T-helper 22 cell (primary cell): ENCODE measurements around the gene PLEKHN1.
A peak's percentile ranks its signal among the peaks of the same experiment; 100 is the strongest.
"Not testable (repeated sequence)": the region's sequence is repeated elsewhere in the genome, so short reads cannot be mapped to it uniquely, and the experiment has no call there.

Experiments used
- DNase-seq: peaks from one replicate; pipeline ENCODE4 v3.0.0-alpha.2; 2020; ENCODE audit warnings: low read depth

Gene PLEKHN1

GRCh38 chr1:994546-994945 lies 28.3 kb downstream of the PLEKHN1 start:
- DNase-seq: not testable (repeated sequence)

DNA sequence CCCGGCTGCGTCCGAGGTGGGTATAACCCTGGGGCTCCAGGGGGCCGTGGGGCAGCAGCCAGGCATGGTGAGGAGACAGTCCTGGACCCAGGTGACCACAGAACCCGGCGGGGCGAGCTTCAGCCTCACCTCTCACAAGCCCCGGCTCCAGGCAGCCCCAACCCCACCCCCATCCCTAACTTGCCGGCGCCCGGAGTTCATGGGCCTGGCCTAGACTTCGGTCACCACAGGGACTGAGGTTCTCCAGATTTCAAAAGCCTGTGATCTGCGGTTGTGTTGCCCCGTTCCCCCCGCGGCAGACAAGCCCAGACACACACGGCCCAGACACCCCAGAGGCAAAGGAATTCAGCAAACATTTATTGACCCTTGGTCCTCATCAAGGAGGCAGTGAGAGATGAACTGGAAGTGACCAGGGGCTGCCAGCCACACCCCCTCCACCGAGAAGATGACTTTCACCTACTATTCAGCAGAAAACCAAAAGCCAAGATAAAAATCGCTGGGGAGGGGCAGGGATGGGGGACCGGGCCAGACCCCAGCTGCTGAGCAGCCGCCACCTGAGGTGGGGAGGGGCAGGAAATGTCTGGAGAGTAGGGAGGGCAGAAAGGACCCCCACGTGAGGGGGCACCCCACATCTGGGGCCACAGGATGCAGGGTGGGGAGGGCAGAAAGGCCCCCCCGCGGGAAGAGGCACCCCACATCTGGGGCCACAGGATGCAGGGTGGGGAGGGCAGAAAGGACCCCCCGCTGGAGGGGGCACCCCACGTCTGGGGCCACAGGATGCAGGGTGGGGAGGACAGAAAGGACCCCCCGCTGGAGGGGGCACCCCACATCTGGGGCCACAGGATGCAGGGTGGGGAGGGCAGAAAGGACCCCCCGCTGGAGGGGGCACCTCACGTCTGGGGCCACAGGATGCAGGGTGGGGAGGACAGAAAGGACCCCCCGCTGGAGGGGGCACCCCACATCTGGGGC lies 29.7 kb downstream of the PLEKHN1 start:
- no peak for DNase-seq

DNA sequence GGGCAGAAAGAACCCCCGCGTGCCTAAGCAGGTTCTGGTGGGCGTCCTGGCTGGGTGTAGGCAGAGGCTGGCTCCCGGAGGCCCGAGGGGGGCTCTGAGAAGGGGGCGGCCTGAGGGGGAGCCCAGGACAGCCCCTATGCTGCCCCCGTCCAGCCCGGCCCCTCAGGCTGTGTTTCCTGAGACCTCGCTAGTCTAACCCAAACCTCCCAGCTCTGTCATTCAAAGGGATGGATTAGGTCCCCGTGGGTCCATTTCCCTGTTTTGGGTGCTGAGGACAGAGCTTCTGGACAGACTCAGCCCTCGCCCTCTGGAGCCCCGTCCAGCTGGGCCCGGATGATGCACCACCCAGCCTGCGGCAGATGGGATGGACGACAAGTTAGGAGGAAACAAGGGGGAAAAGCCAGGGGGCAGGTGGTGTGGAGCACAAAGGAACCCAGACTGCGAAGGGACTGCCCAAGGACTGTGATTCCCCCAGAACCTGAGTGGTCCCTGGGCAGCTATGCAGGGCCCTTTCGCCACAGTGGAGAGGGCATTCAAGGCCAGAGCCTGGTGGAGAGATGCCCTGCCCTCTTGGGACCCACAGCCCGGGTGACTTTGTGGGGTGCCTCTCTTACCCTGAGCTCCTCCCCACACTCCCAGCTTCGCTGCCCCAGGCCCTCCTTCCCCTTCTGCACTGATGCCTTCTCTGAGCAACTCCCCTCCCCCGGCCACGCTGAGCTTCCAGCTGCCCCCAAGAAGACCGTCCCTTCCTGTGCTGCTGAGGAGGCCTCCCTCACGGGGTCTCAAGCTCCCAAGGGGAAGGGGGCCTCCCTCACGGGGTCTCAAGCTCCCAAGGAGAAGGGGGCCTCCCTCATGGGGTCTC lies 30.8 kb downstream of the PLEKHN1 start:
- DNase-seq: no peak

GRCh38 chr1:997713-997992 lies 31.4 kb downstream of the PLEKHN1 start:
- DNase-seq: no peak

GRCh38 chr1:997993-998744 lies 31.9 kb downstream of the PLEKHN1 start:
- no peak for DNase-seq

GRCh38 chr1:998745-998994 lies 32.4 kb downstream of the PLEKHN1 start:
- no peak for DNase-seq

DNA sequence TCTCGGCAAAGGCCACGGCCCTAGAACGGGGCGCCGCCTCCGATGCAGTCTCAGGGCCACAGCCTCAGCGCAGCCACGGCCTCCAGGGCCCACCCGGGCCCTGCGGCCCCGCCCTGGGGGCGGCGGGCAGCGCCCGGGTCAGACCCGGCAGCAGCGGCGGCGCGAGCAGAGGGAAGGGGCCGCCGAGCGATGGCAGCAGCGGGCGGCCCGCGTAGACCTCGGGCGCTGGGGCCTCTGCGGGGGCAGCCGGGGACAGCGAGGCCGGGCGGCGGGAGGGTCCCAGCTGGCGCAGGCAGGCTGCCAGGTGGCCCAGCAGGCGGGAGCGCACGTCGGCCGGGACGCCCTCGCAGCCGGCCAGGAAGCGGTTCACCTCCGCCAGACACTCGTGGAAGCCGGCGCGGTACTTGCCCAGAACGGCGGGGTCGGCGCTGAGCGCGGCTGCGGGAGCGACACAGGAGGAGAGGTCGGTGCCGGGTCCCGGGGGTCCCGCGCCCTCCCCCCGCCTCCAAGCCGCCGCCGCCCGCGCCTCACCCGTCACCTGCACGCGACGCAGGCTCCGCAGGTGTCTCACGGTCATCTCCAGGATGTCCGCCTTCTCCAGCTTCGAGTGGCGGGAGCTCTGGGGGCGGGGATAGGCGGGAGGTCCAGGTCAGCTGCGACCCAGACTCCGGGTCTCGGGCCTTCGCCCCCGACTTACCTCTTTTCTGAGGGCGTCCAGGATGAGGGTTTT lies 32.9 kb downstream of the PLEKHN1 start:
- DNase-seq: no peak

DNA sequence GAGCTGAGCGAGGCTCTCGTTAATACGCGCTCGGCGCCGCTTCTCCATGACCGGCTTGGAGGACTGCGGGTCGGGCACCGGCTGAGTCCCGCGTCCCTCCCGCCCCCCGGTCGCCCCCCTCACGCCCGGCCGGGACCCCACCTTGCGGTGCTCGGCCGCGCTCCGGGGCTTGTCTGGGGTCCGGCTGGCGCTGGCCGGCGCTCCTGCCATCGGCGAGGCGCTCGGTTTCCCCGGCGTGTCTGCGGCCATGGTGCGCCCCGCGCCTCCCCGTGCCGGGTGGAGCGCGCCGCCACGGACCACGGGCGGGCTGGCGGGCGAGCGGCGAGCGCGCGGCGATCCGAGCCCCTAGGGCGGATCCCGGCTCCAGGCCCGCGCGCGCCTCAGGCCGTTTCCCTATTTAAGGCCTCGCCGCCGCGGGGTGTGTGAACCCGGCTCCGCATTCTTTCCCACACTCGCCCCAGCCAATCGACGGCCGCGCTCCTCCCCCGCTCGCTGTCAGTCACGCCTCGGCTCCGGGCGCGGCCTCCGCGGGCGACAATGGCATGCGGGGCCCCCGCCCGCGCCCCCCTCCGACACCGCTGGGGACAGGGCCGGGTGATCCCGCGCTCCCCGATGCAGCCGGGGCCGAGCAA lies 33.6 kb downstream of the PLEKHN1 start, which contains the start of gene HES4:
TSS of gene HES4 (minus strand) at position 373 of the 632 bp plus-strand sequence. CDS start at position 249, 124 bp downstream.
- DNase-seq: peak; percentile 51

GRCh38 chr1:1000357-1001056 lies 34.2 kb downstream of the PLEKHN1 start:
- peak; percentile 57 for DNase-seq

- no peak for DNase-seq
Measured at GRCh38 chr1:1001057-1001783, 34.9 kb downstream of the PLEKHN1 start.

DNA sequence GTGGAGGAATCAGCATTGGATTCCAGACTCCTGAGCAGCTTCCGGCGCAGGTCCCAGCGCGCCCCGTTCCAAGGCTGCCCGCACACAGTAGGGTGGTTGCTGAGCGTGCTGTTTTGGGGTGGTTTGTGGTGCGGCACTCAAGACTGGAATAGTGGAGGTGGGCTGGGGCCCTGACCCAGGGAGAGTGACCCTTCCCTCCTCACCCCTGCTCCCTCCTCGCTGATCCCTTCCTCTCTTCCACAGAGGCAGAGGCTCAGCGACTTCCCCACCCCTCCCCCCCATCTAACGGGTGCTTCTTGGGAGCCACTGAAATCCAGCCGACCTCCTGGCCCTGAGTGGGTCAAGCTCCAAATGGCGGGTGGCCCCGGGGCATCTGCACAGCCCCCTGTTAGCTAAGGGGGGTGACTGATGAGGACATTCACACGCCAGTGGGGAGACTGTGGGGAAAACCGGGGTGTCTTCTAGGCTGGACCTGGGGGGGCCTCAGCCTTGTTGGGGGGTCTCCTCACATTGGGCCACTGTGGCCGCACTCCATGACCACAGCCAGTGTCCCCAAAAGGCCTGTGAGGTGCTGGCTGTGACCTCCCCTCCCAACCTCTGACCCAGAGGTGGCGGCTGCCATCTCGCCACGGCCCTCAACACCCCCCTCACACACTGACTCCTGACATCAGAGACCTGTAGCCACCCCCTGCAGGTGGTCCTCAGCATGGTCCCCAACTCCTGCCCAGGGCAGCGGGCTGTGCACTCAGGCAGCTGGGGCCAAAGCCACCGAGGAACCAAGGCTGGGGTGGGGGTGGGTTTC lies 37.5 kb downstream of the PLEKHN1 start:
- no peak for DNase-seq

- DNase-seq: no peak
Measured at GRCh38 chr1:1004420-1004779, 38.1 kb downstream of the PLEKHN1 start.

- DNase-seq: no peak
Measured at GRCh38 chr1:1004780-1005697, 38.8 kb downstream of the PLEKHN1 start.

DNA sequence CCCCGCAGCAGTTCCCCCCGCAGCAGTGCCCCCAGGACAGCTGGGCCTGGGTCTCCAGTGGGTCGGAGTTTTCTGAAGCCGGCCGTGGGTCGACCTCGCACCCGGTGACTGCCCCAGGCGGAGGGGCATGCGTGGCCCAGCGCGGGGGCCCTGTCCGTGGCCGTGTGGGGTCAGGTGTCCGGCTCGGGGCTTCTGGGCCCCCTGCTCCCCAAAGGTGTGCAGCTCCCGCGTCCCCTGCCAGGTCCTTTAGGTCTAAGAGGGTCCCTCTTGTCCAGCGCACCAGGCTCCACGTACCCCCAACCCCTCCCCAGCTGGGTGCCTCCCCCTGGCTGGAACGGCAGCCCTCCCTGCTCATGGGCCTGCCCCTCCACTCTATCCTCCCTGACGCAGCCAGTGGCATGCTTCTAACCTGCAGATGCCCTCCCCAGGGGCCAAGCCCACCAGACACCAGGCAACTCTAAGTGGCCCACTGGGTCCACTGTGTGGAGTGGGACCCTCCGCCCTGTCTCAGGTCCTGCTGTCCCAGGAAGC lies 39.6 kb downstream of the PLEKHN1 start:
- no peak for DNase-seq

DNA sequence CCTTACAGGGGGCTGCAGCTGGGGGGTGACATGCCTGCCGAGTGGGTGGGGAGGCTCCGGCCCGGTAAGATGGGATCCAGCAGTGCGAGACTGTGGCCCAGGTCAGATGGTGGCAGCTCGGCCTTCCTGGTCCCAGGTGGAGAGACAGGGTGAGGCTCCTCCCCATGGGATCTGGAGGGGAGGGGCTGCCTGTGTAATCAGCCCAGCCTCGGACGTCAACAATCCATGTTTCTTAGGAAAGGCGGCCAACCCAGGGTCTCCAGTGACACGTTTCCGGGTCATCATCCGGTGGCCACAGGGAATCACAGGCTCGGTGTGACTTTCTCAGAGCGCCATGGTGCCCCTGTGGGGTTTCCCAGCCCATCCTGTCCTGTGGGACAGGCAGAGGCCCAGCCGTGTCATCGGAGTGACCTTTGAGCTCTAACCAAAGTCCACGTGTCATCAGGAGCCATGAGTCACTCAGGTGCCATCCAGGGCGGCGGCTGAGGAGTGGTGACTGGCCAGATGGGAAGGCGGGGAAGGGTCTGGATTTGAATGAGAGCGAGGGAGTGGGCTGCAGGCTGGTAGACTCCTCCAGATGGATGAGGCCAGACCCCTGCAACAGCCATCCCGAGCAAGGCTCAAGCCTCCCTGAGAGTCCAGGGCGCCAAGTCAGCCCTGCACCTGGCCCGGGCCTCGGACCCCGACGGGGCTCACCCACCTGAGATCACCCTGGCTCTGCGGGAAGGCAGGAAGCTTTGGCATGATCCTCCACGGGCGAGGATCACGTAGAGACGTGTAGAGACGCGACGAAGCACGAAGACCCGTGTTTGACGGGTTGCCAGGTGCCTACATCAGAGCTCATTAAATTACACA lies 40.2 kb downstream of the PLEKHN1 start:
- DNase-seq: no peak

GRCh38 chr1:1010131-1010530 lies 43.8 kb downstream of the PLEKHN1 start:
- DNase-seq: not testable (repeated sequence)

DNA sequence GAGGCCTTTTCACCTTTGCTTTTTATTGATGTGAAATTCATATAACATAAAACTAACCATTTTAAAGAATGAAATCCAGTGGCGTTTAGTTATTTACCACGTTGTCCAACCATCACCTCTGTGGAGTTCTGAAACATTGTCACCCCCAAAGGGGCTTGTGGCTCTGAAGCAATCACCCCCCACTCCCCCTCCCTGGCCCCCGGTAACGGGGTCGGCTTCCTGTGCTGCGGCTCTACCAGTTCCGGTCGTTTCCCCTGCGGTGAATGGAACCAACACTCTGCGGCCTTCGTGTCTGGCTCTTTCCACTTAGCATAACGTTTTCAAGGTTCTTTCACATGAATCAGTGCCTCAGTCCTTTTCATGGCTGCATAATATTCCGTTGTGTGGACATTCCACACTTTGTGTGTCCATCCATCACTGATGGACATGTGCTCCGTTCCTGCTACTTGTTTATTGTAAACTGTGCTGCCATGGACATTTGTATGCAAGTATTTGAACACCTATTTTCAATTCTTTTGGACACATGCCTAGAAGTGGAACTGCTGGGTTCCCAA lies 45.2 kb downstream of the PLEKHN1 start:
- DNase-seq: no peak
